Prostate gland (tissue), 2 donors: ENCODE results near the gene DHX35. TPM values are rescaled to one million over a fixed set of nuclear protein-coding genes. Genes with fewer than 3 reads are reported as not detected.

Experiments used
- DNase-seq: peaks from one replicate; pipeline ENCODE4 v3.0.0-alpha.2; 2019; ENCODE audit warnings: low spot score
- H3K27ac ChIP-seq, 2 donors: fragments of 200-600 bp; sonication (generic); 2 replicates each; pipeline ENCODE4 v1.5.1; 2017 to 2019
- H3K27me3 ChIP-seq: fragments of 200-600 bp; sonication (generic); replicated peaks from 2 replicates; pipeline ENCODE4 v1.5.1; 2019; ENCODE audit not compliant: insufficient read depth
- H3K36me3 ChIP-seq, 2 donors: fragments of 200-600 bp; sonication (generic); 1 replicate in 1 of 2; 2 replicates in 1 of 2; pipeline versions ENCODE4 v1.5.1 to v1.8.1; 2017 to 2019
- H3K4me1 ChIP-seq: fragments of 200-600 bp; sonication (generic); replicated peaks from 2 replicates; pipeline ENCODE4 v1.5.1; 2019
- H3K4me3 ChIP-seq, 2 donors: fragments of 200-600 bp; sonication (generic); 2 replicates each; pipeline ENCODE4 v1.5.1; 2017 to 2019
- H3K9me3 ChIP-seq: fragments of 200-600 bp; sonication (generic); 2 replicates; pipeline ENCODE4 v1.5.1; 2017
- CTCF ChIP-seq, 4 experiments: fragments of 200-600 bp in 2 of 4; fragments of 450-650 bp in 2 of 4; sonication (generic) in 2 of 4; IDR thresholded peaks; 1 replicate in 3 of 4; 2 replicates in 1 of 4; pipeline ENCODE4 v1.5.1; 2016 to 2019; ENCODE audit warnings: antibody characterized with exemption in 4 of 4, mild to moderate bottlenecking in 2 of 4, moderate library complexity in 2 of 4
- POLR2A ChIP-seq: fragments of 450-650 bp; IDR thresholded peaks from one replicate; pipeline ENCODE4 v1.6.1; 2016; ENCODE audit warnings: antibody characterized with exemption, mild to moderate bottlenecking
- POLR2AphosphoS5 ChIP-seq: sonication (generic); formaldehyde crosslinking; IDR thresholded peaks from one replicate; pipeline ENCODE4 v1.6.1; 2017; ENCODE audit warnings: antibody characterized with exemption
- WGBS: methylation state at CpG from one replicate; pipeline ENCODE4 v1.1.5; 2018; 5-methylcytosine and 5-hydroxymethylcytosine counted together
- intact Hi-C: fragments of 100-400 bp; cut with DNase I; formaldehyde crosslinking; loops from one replicate; pipeline ENCODE4 v1.14.2; 2022
- total RNA-seq, 2 donors: library from RNA; depleted of rRNA; stranded (reverse); fragments of >200 nt; gene quantifications; one replicate each; pipeline ENCODE4 v1.1.0, GENCODE V29; 2016

DHX35 gene
- total RNA-seq, 2 donors from 2014 or later: 12.8 to 15.6 TPM

DNA sequence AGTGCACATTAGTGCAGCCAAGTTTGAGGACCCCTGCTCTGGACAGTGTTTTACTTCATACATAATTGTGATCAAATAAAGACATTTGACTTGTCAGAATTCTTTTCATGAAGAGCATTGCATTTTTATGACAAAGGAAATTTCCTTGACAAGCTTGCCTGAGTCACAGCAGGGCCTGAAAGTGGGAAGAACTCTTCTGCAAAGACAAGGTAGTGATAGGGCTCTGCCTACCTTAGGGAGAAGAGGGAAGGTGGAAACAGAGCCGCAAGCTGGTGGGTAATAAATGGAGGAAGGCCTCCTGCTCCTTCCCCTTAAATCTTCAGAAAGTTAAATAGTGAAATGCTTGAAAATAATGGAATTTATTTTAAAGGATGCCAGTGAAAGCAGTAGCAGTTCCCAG is 118.2 kb downstream of the DHX35 start:
- 83% methylated on average over 1 of the region's 1 CpG for WGBS
- Histone ChIP-seq H3K27ac (no peak overlapping the region), H3K9me3 (no peaks in the 10 kb centered on the region), H3K27me3 (no peaks in the 10 kb centered on the region), H3K4me3 (no peak overlapping the region), H3K4me1 (no peaks in the 10 kb centered on the region), H3K36me3 (no peaks in the 10 kb centered on the region)
- no peak for TF ChIP-seq POLR2AphosphoS5
- no peak for TF ChIP-seq CTCF (IDR thresholded peaks at IDR 0.05)
- no peak for TF ChIP-seq POLR2A
- intact Hi-C loops: no loop called here
- no peak for DNase-seq

- H3K36me3 ChIP-seq: no peaks in the 10 kb centered on the region
Observed at GRCh38 chr20:39081255-39081654, 119.1 kb downstream of the DHX35 start.

DNA sequence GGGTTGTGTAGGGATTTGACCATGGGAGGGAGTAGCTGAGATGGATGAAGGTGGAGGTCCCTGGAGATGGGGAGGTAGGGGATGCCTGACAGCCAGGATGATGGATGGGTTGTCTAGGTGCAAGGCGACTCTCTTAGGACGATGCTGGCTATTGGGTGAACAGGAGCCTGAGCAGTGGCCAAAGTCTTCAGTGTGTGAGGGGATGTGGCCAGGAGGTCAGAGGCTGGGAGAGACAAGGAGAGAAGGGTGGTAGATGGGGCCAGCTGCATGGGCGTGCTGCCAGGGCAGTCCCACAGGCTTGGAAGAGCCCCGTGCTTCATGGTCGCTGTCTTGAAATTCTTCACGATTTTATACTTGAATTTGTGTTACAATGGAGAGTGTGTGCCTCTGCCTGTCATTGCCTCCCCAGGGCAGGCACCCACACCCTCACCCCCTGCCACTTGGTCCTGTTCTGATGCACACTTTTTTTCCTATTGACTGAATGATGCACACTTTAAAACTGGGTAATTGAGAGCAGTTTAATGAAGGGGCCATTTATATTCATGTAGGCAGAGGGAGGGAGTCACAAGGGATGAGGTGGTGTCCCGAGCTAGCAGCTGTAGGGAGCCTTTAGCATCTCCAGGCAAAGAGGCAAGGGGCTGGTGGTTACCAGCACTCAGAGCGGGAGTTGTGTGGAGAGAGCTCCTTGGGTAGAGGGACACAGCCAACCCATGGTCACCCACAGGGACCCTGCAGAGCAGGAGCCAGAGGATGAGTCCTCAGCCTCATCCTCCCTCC is 120.7 kb downstream of the DHX35 start:
- Histone ChIP-seq H3K27me3 (no peaks in the 10 kb centered on the region), H3K4me1 (no peaks in the 10 kb centered on the region), H3K4me3 (no peak overlapping the region), H3K36me3 (no peaks in the 10 kb centered on the region), H3K27ac (no peak overlapping the region), H3K9me3 (no peaks in the 10 kb centered on the region)
- no peak for DNase-seq
- intact Hi-C loops: loop anchor here (1.0 kb wide), 1 partner anchor 33 kb away; no protein-coding TSS in a partner anchor
- TF ChIP-seq POLR2A: no peak
- no peak for TF ChIP-seq CTCF (IDR thresholded peaks at IDR 0.05)
- no peak for TF ChIP-seq POLR2AphosphoS5
- WGBS: 63% methylated on average over 8 of the region's 8 CpGs

More at GRCh38 chr20:39081255-39081654, 119.1 kb downstream of the DHX35 start:
- Histone ChIP-seq H3K27ac (no peak overlapping the region), H3K27me3 (no peaks in the 10 kb centered on the region), H3K4me3 (no peak overlapping the region), H3K9me3 (no peaks in the 10 kb centered on the region), H3K4me1 (no peaks in the 10 kb centered on the region)
- 11% methylated on average over 5 of the region's 5 CpGs for WGBS
- intact Hi-C loops: no loop called here
- TF ChIP-seq POLR2A (no peak), POLR2AphosphoS5 (no peak), CTCF (IDR thresholded peaks at IDR 0.05) (peak; percentile 72 to 85 (median 80))
- peak; percentile 64 for DNase-seq

DNA sequence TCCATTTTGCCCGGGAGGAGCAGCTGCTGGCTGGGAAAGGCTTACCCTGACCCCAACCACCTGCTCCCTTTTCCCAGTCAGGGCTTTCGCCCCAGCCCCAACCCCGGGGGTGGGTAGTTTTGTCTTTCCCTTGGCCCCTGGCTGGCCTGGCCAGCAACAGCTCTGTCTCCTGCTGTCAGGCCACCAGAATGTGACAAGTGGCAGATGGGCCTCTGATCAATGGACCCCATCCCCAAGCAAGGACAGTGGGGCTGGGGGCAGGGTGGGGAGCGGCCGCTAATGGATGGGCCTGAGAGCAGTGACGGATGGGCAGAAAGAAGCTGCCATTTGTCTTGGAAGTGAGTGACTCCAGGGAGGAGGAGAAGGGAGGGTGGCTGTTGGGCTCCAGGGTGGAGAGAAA is 121.6 kb downstream of the DHX35 start:
- no peaks in the 10 kb centered on the region for H3K4me1 ChIP-seq
- H3K9me3 ChIP-seq: no peaks in the 10 kb centered on the region
- 63% methylated on average over 6 of the region's 6 CpGs for WGBS
- H3K27ac ChIP-seq: no peak overlapping the region
- H3K36me3 ChIP-seq: no peaks in the 10 kb centered on the region
- no peak for DNase-seq
- TF ChIP-seq POLR2A (no peak), CTCF (IDR thresholded peaks at IDR 0.05) (no peak), POLR2AphosphoS5 (no peak)
- intact Hi-C loops: no loop called here
- H3K4me3 ChIP-seq: no peak overlapping the region
- no peaks in the 10 kb centered on the region for H3K27me3 ChIP-seq

- 36% methylated on average over 1 of the region's 1 CpG for WGBS
- H3K4me1 ChIP-seq: no peaks in the 10 kb centered on the region
- DNase-seq: no peak
- no peak for TF ChIP-seq POLR2A
- TF ChIP-seq CTCF (IDR thresholded peaks at IDR 0.05): no peak
- TF ChIP-seq POLR2AphosphoS5: no peak
- intact Hi-C loops: no loop called here
- no peaks in the 10 kb centered on the region for H3K36me3 ChIP-seq
- H3K4me3 ChIP-seq: no peak overlapping the region
- no peaks in the 10 kb centered on the region for H3K9me3 ChIP-seq
- H3K27me3 ChIP-seq: no peaks in the 10 kb centered on the region
- H3K27ac ChIP-seq: no peak overlapping the region
Observed at GRCh38 chr20:39089029-39089428, 126.9 kb downstream of the DHX35 start.
